GM21737 (cell line): ENCODE data around the gene TLE1.

ENCODE experiments used
- ATAC-seq: cut with Tn5 transposase; IDR thresholded peaks from one replicate; pipeline ENCODE4 v1.9.1; 2021; ENCODE audit warnings: mild to moderate bottlenecking, moderate library complexity; ENCODE audit not compliant: unreplicated experiment

TLE1 gene

GRCh38 chr9:81579381-81579780, 110.0 kb downstream of the TLE1 start:
- ATAC-seq = no peak

GRCh38 chr9:81578606-81579005, 110.7 kb downstream of the TLE1 start:
- no peak for ATAC-seq

GRCh38 chr9:81575956-81576355, 113.4 kb downstream of the TLE1 start:
- ATAC-seq = no peak

- no peak for ATAC-seq
Observed at GRCh38 chr9:81574405-81574804, 114.9 kb downstream of the TLE1 start.

GRCh38 chr9:81573415-81574321, 115.7 kb downstream of the TLE1 start:
- no peak for ATAC-seq

- ATAC-seq = no peak
Observed at GRCh38 chr9:81570083-81570482, 119.3 kb downstream of the TLE1 start.

GRCh38 chr9:81566074-81566698, 123.2 kb downstream of the TLE1 start:
- ATAC-seq = no peak

GRCh38 chr9:81565609-81566008, 123.7 kb downstream of the TLE1 start:
- ATAC-seq = no peak

- ATAC-seq = no peak
Observed at GRCh38 chr9:81565144-81565543, 124.2 kb downstream of the TLE1 start.

- ATAC-seq = no peak
Observed at GRCh38 chr9:81564632-81565031, 124.7 kb downstream of the TLE1 start.

GRCh38 chr9:81563739-81564138, 125.6 kb downstream of the TLE1 start:
- ATAC-seq = no peak

- ATAC-seq = no peak
Observed at GRCh38 chr9:81563020-81563407, 126.3 kb downstream of the TLE1 start.

- ATAC-seq = no peak
Observed at GRCh38 chr9:81562231-81563019, 126.9 kb downstream of the TLE1 start.

GRCh38 chr9:81560851-81561732, 128.3 kb downstream of the TLE1 start:
- ATAC-seq = no peak

GRCh38 chr9:81559709-81560108, 129.6 kb downstream of the TLE1 start:
- ATAC-seq = no peak

GRCh38 chr9:81559197-81559596, 130.2 kb downstream of the TLE1 start:
- no peak for ATAC-seq

- ATAC-seq = no peak
Observed at GRCh38 chr9:81558091-81558830, 131.1 kb downstream of the TLE1 start.

GRCh38 chr9:81557452-81558090, 131.8 kb downstream of the TLE1 start:
- no peak for ATAC-seq

- ATAC-seq = no peak
Observed at GRCh38 chr9:81556923-81557322, 132.4 kb downstream of the TLE1 start.
